A673 (cell line): ENCODE data around the gene KIAA0753. TPM values are rescaled to one million over a fixed set of nuclear protein-coding genes. Genes with fewer than 3 reads are reported as not detected.
"Not testable (repeated sequence)": the region's sequence is repeated elsewhere in the genome, so short reads cannot be mapped to it uniquely, and the experiment has no call there.

Experiments used
- BruUV-seq: library from RNA; stranded (reverse); fragments of 400-500 nt; replicated peaks from 2 replicates; lab custom pipeline; 2021; lab: Mats Ljungman, UMichigan
- CTCF ChIA-PET: fragments of 300-600 bp; sonication (Branson Sonifier 250); formaldehyde crosslinking; loops from one replicate; lab custom pipeline; 2022; ENCODE audit warnings: antibody characterized with exemption; lab: Charles Lee
- POLR2A ChIA-PET: fragments of 300-600 bp; sonication (Branson Sonifier 250); formaldehyde crosslinking; loops from one replicate; lab custom pipeline; 2022; ENCODE audit warnings: antibody characterized with exemption; ENCODE audit not compliant: low non-redundant PET; lab: Charles Lee
- DNase-seq: peaks from one replicate; pipeline ENCODE4 v3.0.0-alpha.2; 2015; ENCODE audit warnings: low spot score
- H3K27ac ChIP-seq: fragments of 200-600 bp; sonication (generic); 2 replicates; pipeline ENCODE4 v1.5.1; 2016; ENCODE audit warnings: mixed run types, low read depth, mild to moderate bottlenecking, mixed read lengths, antibody characterized with exemption, low read length; ENCODE audit not compliant: poor library complexity, severe bottlenecking
- H3K27me3 ChIP-seq: fragments of 200-600 bp; sonication (generic); replicated peaks from 2 replicates; pipeline ENCODE4 v1.6.1; 2017; ENCODE audit warnings: mixed run types, low read depth, mild to moderate bottlenecking, mixed read lengths, antibody characterized with exemption, low read length; ENCODE audit not compliant: insufficient read depth, poor library complexity
- H3K36me3 ChIP-seq: fragments of 200-600 bp; sonication (generic); 2 replicates; pipeline ENCODE4 v1.6.1; 2016; ENCODE audit warnings: mixed run types, mild to moderate bottlenecking, mixed read lengths, antibody characterized with exemption, low read length; ENCODE audit not compliant: insufficient read depth, poor library complexity, severe bottlenecking
- H3K4me1 ChIP-seq: fragments of 200-600 bp; sonication (generic); 2 replicates; pipeline ENCODE4 v1.6.1; 2017; ENCODE audit warnings: mixed run types, mild to moderate bottlenecking, mixed read lengths, antibody characterized with exemption, low read length; ENCODE audit not compliant: insufficient read depth, poor library complexity, severe bottlenecking
- H3K4me3 ChIP-seq: fragments of 200-600 bp; sonication (generic); 2 replicates; pipeline ENCODE4 v1.5.1; 2016; ENCODE audit warnings: low read depth, mixed run types, mild to moderate bottlenecking, mixed read lengths, low read length; ENCODE audit not compliant: poor library complexity, severe bottlenecking
- H3K9me3 ChIP-seq: fragments of 200-600 bp; sonication (generic); 2 replicates; pipeline ENCODE4 v1.6.1; 2016; ENCODE audit warnings: mixed run types, low read depth, mild to moderate bottlenecking, mixed read lengths, antibody characterized with exemption, low read length; ENCODE audit not compliant: poor library complexity, severe bottlenecking
- CTCF ChIP-seq: fragments of 300-800, 200-600 bp; sonication (generic); conservative IDR thresholded peaks from 2 replicates; pipeline ENCODE4 v1.5.1; 2017; ENCODE audit warnings: low read depth, mild to moderate bottlenecking, antibody characterized with exemption, low read length, moderate library complexity, mixed read lengths
- EZH2 ChIP-seq: fragments of 200-600 bp; sonication (generic); IDR thresholded peaks from 2 replicates; pipeline ENCODE4 v1.6.1; 2017; ENCODE audit warnings: borderline replicate concordance, low read depth, mild to moderate bottlenecking, mixed read lengths, antibody characterized with exemption, low read length; ENCODE audit not compliant: poor library complexity, severe bottlenecking
- intact Hi-C: fragments of 100-400 bp; cut with micrococcal nuclease; formaldehyde crosslinking; loops from one replicate; pipeline ENCODE4 v1.10.0; 2022; ENCODE audit not compliant: unreplicated experiment
- total RNA-seq: library from RNA; stranded (reverse); gene quantifications from 2 replicates; pipeline ENCODE4 v1.2.3, GENCODE V29; 2021

Gene KIAA0753
- total RNA-seq, 1 experiment from 2014 or later, result 41.2 TPM

GRCh38 chr17:6660805-6661463, 20.4 kb upstream of the KIAA0753 start:
- DNase-seq, result no peak
- ChIA-PET POLR2A (interaction anchor here (0.6 kb wide), 1 partner anchor 223 kb away, joined by 8 read pairs; no protein-coding TSS in a partner anchor), CTCF (interaction anchor here (0.9 kb wide), 1 partner anchor 343 kb away, joined by 3 read pairs; no protein-coding TSS in a partner anchor)
- Histone ChIP-seq H3K27me3 (peaks cover 35% of the 10 kb centered on the region), H3K36me3 (no peaks in the 10 kb centered on the region), H3K4me3 (no peak overlapping the region), H3K9me3 (no peaks in the 10 kb centered on the region), H3K4me1 (no peaks in the 10 kb centered on the region), H3K27ac (no peak overlapping the region)
- intact Hi-C loops, result loop anchor here (10.0 kb wide), 2 partner anchors 174 to 234 kb away; partner anchors contain the start of gene TEKT1
- BruUV-seq, result no TSS peak
- TF ChIP-seq CTCF (no peak), EZH2 (no peak)

DNA sequence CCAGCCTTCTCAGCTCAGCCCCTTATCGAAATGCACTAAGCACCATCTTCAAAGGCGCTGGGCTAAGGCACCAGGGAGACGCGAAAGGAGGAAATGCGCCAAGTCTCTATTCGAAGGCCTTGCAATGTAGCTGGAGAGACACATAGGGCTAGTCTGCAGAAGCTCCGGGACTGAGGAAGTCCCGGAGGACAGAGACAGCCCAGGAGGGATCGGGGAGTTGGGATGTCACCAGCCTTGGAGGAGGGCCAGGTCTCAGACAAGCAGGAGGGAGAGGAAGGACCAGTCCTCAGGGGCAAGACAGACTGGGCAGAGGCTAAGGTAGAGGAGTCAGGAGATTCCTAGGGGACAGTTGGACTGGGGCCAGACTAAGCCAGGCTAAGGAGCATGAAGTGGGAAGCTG, 19.6 kb upstream of the KIAA0753 start:
- CTCF ChIA-PET, result interaction anchor here (0.6 kb wide), 1 partner anchor 127 kb away, joined by 3 read pairs; no protein-coding TSS in a partner anchor
- intact Hi-C loops, result loop anchor here (10.0 kb wide), 2 partner anchors 175 to 235 kb away; partner anchors contain the start of gene TEKT1

GRCh38 chr17:6658411-6658810, 17.9 kb upstream of the KIAA0753 start:
- CTCF ChIA-PET, result interaction anchor here (0.5 kb wide), 1 partner anchor 1227 kb away, joined by 3 read pairs; no protein-coding TSS in a partner anchor
- DNase-seq, BruUV-seq, H3K4me1 ChIP-seq, H3K9me3 ChIP-seq, H3K4me3 ChIP-seq, H3K27ac ChIP-seq, H3K36me3 ChIP-seq, intact Hi-C loops, POLR2A ChIA-PET: not testable (repeated sequence)
- peaks cover 50% of the 10 kb centered on the region for H3K27me3 ChIP-seq

More for the DNA sequence above, 19.6 kb upstream of the KIAA0753 start:
- peaks cover 42% of the 10 kb centered on the region for H3K27me3 ChIP-seq
- H3K4me1 ChIP-seq, result no peaks in the 10 kb centered on the region
- H3K9me3 ChIP-seq, result no peaks in the 10 kb centered on the region
- POLR2A ChIA-PET, result no interaction called here
- no peak overlapping the region for H3K4me3 ChIP-seq
- TF ChIP-seq EZH2 (no peak), CTCF (no peak)
- H3K36me3 ChIP-seq, result no peaks in the 10 kb centered on the region
- no peak overlapping the region for H3K27ac ChIP-seq
- no TSS peak for BruUV-seq
- DNase-seq, result no peak
